Iris pigment epithelial cell (primary cell): Measurements from ENCODE around the gene CD180.
A peak's percentile ranks its signal among the peaks of the same experiment; 100 is the strongest.

Experiments
- DNase-seq: peaks from one replicate; pipeline ENCODE4 v3.0.0-alpha.2; 2011; ENCODE audit warnings: low read depth

CD180 gene

DNA sequence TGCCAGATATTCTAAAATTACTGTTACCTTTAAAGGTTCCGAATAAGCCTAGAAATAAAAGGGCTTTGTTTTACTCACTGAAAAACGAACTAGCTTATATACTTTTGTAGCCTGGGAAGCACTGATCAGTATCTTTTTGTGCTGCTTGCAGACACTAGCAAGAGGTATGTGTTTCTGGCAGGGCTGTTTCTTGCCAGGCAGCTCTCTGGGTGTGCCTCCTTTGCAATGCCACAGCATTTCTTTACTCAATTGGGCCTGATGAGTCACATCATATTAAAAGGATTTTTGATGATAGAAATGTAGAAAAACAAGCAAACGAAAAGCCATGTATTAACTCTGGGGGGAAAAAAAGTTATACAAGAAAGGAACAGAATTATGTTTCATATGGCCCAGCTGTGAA is 35.6 kb downstream of the CD180 start:
- DNase-seq: peak; percentile 62

DNA sequence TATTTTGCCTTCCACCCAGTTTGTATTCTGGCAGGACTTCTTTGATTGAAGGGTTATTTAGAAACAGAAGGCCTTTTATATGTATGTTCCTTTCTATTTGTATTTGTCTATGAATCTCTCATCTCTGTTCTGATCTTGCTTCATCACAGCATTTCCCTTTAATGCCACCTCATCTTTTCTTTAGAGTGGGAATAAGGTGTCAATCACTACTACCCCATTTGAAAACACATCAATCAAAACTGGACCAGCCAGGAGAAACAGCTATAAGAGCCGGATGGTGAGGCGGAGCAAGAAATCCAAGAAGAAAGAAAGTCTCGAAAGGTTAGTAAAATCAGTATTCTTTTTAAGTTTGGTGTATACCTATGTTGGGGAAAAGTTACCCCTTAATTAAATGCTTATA is 36.3 kb downstream of the CD180 start:
- no peak for DNase-seq

DNA sequence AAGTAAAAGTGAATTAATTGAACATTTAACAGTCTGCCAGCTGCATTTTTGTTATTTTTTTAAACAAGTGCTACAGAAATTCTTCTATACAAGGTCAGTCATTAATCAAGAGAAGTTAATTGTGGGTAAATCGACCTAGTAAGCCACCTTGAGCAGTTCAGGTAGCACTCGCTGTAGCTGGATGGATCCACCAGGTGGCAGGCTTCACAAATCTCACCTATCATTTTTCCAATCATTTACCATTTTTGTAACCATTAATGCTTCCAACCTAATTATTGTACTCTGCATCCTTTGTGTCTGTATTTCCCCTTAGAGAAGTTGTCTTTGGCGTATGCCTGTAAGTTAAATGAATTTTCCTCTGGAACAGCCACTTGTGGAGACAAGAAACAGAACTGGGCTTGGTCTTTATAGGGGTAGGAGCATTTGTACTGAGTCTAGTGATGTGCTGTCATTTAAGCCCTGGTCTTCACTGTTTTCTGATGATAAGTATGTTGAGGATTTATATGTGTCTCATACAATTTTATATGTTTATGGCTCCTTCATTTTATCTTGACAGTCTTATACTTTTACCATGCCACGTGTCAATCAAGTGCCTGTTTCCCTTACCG is 39.5 kb downstream of the CD180 start:
- peak; percentile 36 for DNase-seq

DNA sequence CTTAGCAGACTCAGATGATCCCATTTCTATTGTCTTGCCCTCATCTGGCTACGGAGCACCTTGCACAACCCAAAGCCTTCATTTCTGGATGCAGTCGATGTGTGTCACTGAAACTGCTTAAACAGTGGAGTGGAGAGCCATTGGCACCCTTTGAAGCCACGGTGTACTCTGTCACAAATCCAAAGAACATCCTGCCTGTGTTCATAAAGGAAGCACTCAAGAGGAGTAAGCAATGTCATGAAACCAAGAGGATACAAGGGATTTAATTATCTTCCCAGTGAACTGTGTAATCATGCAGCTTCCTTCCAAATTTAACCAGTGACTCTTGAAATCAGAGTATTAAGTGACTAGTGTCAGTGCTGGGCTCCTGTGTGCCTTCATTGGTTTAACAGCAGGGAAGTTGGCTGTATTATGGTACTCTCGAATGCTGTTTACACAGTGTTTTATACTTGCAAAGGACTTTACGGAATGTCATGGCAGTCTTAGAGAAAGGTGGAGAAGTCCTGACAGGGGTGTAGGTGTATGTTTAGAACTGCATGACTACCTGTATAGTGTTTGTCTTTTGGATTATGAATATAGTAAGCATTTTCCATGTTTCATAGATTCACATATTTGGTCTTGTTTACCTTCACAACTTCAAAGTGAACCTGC is 41.9 kb downstream of the CD180 start:
- DNase-seq: no peak

DNA sequence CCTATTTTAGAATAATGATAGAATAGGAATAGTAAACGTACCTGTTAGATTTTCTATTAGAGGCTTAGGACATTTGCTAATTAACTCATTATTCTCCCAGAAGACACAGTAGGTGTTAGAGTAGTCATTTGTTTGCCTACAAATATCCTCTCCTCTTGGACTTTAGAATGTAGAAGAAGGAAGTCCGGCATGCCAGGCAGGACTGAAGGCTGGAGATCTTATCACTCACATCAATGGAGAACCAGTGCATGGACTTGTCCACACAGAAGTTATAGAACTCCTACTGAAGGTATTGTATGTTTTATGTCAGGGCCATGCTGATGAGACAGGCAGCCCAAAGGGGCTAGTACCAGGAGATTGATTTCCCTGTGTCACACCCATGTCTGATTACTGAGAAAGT is 43.3 kb downstream of the CD180 start:
- DNase-seq: no peak

DNA sequence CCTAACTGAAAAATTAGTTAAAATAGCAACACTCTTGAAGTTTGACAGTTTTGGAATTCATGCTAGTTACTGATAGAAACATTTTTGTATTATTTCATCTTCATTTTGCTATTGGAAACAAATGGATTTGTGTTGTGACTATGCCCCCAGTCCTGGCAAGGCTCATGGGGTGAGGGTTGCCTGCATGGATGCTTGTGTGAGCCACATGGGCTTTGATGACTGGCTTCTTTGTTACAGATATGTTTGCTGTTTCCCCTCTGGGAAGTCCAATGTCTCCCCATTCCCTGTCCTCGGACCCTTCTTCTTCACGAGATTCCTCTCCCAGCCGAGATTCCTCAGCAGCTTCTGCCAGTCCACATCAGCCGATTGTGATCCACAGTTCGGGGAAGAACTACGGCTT is 44.2 kb downstream of the CD180 start:
- no peak for DNase-seq

DNA sequence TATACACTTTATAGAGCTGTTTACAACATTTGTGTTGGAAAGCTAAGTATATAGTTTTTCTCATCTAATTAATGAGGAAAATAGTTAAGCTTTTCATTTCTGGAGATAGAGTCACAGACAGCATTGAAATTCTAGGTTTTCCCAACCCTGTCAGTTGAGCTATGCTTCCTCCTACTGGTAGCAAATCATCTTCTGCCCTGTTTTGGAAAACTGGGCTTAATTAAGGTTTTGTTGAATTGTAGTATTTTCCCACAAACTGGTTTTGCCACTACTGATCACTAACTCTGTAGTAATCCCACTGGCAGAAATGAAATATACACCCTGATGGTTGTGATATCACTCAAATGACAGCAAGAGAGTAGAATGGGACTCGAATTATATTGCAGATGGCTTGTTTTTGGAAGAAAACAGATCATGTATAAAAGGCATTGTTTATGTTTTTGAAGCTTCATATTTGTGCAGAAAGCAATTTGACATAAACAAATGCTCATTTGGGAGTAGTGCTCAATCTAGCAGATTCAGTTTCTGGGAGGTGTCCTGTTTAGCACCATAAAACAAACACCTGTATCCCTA is 46.6 kb downstream of the CD180 start:
- peak; percentile 47 for DNase-seq

DNA sequence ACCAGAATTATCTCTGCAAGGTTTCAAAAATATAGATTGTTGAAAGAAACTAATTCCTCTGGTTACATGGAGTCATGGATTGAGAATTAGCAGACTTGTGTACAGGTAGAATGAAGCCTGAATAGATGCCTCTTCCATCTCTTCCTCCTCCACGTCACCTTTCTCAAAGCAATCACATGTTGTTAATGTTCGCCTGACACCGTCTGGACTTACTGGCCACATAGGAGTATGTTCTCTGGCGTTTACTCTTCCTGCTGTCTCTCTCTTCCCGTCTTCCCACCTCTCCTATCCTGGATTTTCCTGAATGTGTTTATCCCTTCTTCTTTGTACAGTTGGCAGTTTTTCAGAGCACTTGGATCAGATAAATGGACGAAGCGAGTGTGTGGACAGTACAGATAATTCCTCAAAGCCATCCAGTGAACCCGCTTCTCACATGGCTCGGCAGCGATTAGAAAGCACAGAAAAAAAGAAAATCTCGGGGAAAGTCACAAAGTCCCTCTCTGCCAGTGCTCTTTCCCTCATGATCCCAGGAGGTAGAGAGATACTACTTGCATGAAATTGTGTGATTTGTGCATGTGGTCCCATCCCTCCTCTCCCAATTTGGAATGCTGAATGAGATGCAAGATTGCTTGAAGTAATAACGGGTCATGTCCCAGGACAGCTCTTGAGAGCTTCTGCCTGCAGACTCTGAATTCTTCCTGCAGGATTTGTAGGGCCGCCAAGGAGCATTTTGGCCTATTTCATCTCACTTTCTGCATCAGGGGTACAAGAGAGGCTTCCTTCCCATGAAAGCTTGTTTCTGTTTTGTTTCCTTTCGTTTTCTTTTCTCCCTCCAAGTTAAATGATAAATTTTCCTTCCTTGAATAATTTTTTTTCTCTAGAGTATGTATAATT is 47.3 kb downstream of the CD180 start:
- no peak for DNase-seq

DNA sequence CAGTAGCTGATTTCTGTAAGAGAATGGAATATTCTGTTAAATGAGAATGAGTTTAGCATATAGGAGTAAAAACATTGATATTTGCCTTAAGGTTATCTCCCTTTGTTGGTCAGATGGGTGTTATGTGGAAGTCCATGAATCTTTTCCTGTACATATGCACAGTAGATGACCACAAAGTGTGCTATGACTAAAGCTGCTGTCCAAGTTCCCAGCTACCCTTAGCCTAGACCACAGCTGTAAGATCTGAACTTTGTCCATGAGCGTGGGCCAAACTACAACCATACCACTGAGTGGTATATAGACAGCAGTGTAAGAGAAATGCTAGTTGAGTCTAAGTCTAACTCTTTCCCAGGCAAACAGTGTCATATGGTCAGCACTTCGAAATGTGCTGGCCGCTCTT is 48.8 kb downstream of the CD180 start:
- peak; percentile 56 for DNase-seq

DNA sequence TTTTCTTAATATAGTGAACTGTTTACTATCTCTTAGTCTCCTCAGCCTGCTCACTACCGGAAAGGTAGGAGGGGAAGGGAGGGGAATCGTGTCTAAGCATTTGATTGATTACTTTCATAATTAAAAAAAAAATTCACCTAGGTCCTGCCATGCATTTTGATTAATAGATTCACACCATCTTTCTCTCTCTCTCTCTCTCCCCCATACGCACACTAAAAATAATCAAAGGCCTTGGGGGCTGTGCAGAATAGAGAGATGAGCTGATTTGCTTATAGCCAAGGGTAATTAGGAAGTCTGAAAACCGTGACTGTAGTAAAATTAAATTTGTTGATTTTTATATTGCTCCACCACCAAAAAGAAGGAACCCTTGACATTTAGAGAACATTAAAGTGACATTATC is 49.6 kb downstream of the CD180 start:
- no peak for DNase-seq

DNA sequence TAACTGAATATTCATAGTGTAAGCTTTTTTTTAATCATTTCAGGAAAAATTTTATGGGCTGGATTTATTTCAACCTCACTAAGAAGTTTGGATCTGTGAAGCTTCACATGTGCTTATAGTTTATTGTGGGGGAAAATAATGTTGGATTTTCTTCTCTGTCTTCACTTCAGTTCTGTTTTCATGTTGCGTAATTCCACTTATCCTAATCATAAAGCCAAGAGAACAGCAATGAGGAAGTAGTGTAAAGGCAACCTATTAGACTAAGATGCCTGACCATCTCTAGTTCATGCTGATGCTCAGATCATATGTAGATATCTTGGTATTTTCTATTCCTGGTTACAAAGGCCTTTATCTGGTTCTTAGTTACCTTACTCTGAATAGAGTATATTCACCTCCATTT is 50.0 kb downstream of the CD180 start:
- DNase-seq: peak; percentile 38

DNA sequence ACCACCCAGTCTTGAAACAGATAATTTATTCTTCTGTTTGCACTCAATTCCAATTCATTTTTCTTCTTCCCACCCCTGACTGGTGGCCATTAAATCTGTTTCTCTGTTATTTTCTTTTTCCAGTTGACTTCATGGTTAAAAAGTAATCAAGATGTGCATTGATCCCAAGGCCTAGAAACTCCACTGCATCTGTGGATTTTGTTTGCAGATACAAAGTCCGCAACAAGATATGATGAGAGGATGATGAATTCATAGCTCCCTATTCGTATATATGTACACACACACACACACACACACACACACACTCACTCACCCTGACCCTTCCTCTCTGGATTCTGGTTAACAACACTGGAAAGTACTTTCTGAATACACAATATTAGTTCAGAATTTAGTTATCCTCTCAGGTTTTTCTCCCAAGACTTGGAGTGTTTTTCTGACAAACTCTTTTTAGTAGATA is 52.4 kb downstream of the CD180 start:
- DNase-seq: no peak

DNA sequence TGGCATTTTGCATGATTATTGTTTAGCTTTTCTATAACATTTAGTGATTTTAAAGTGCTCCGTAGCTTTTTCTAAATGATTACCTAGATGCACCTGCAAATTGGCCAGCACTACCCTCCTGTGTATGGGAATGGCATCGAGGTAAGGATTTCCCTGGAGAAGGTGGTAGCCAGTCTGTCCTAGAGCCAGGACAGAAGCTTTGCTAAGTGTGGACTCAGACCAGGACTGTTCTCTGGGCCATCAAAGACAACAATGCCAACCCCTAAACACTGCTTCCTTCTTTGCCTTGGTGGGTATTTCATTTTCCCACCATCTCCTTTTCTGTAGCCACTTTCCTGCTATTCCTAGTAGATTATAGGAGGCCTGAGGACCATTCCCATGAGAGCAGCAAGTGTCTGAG is 53.0 kb downstream of the CD180 start:
- no peak for DNase-seq

DNA sequence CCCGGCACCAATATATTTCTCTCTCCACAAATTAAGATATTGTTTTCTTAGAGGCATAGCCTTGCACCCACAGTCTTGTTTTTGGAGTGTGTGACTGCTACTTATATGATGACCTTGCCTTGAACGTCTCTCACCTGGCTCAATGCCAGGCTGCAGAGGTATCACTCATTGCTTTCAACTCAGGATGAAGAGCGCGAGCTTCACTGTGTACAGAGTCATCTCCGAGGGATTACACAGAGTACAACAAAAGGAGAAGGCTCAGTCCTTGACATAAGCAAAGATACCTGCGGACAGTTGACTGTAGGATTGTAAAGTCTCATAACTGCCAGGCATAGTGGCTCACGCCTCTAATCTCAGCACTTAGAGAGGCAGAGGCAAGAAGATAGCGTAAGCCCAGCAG is 53.8 kb downstream of the CD180 start:
- DNase-seq: no peak

DNA sequence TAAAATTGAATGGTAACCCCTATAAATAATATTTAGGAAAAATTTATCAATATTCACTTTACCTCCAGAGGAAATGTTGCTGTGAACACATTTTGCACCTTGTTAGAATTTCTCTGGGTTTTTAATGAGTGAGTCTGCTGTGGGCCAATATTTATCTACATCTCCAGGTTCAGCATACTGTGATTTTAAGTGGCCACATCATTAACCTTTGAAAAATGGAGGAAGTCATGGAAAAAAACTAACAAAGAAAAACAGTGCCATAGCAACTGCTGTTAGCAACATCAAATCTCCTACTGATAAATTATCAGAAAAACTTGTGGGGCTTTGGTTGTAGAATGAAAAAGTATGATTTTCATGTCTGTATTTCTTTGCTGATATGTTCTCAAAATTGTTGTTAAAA is 55.0 kb downstream of the CD180 start:
- DNase-seq: no peak

DNA sequence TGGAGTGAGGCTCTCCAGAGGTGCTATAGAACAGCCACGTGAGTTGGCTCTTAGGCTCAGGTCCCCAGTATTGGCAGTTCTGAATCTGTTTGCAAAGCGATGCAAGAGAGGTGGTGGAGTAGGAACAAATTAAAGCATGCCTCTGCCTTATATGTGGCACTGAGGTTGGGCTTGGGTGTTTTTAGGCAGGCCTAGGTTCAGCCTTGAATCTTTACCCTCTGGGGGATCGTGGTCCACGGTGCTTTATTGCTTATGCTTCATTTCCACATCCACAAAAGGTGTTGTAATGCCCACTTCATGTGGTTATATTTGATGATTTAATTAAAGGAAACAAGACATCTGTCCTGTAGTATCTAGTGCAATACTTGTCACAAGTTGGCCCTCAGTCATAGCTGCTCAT is 56.2 kb downstream of the CD180 start:
- DNase-seq: no peak

DNA sequence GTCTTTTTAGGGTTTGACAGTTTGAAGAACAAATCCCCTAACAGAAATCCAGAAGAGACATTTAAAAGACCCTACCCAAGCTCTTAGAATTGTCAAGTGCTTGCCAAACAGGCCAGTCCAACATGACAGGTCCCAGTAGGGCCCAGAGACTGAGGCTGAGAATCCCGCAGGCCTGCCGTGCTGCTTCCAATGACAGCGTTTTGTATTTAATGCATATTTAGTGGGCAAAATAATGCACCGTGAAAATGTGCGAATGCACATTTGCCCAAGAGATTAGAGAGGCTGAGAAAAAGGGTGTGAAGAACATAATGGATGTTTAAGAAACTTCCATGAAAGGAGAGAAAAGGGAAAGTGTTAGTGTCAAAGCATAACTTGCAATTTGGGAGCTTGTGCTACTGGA is 57.6 kb downstream of the CD180 start:
- DNase-seq: no peak

DNA sequence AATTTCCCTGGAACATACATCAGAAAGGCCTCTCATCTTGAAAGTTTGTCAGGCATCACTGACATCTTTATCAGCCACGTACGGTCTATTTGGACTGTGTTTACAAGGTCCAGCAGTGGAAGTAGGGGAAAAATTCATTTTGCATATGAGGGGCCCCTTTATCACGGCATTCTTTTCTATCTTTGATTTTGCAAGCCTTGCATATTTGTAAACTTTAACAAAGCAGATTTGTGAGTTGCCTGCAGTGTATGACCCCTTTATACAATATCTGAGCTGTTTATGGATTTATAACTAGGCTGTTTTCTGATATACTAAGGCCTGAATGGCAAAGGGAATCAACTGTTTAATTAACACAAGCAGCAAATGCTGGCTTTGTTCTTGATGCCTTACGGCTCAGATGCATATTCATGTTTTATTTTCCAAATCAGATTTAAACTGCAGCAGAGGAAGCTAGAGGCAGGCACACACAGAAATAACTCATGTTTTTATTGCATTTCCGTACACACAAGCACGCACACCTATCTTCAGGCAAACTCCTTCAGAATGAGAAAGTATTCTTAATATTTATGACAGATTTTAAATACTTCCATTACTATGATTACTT is 61.1 kb downstream of the CD180 start:
- DNase-seq: no peak

DNA sequence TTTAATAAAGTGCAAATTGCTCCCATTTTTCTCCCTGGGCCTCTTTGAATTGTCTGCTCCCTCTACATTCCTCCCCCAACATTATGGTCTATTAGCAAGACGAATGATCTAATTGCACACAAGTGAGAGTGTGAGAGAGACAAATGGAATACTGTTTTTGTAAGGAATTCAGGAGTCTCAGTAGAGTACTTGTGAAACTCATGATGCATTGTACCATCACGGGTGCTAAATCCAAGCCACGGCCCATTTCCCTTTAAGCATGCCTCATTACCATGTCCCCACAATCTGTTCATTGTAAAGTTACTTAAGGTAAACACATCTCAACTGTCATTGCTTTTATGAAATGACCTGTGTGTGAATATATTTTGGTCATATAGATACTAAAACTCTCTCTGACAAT is 62.8 kb downstream of the CD180 start:
- no peak for DNase-seq

DNA sequence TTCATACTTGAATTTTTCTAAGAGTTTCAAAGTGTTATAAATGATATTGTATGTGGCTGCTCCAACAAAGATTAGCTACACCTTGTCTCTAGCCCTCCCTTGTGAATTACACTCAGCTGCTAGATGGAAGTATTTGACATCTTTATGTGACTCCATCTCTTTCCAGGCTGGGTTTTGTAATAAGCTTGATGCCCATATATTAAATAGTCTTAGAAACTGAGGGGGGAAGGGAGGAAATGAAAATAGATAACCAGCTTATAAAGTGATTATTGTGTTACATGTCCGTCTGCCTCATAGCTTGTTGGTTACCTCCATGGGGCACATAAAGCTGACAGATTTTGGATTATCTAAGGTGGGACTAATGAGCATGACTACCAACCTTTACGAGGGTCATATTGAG is 63.4 kb downstream of the CD180 start:
- no peak for DNase-seq

DNA sequence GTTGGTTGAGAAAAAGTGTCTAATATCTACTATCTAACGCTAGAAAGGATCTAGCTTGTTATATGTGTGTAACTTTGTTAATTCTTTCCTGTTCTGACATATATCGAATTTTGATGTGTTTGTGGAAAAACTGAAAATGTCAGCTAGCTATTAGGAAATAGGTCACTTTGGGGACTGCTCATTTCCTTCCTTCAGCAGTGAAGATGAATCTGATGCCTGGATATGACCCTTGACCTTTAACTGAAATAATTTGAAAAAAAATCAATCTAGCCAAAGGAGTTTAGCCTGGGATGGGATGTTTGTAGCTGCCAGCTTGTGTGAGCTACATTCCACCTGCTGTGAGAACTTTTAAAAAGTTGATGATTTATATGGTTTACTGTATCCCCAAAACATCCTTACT is 66.8 kb downstream of the CD180 start:
- DNase-seq: no peak
